ENCODE data around the gene CPED1.
"Not testable (repeated sequence)": the region's sequence is repeated elsewhere in the genome, so short reads cannot be mapped to it uniquely, and the experiment has no call there.

The CPED1 gene

DNA sequence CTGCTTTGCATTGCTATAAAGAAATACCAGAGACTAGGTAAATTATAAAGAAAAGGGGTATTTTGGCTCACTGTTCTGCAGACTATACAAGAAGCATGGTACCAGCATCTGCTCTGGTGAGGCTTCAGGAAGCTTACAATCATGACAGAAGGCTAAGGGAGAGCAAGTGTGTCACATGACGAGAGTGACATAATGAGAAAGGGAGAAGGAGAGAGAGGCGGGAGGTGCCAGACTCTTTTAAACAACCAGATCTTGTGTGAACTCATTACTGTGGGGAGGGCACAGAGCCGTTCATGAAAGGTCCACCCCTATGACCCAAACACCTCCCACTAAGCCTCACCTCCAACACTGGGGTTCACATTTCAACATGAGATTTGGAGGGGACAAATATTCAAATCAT is 281.3 kb downstream of the CPED1 start:
- DNase-seq, result no peak

GRCh38 chr7:121271098-121271497 is 282.6 kb downstream of the CPED1 start:
- no peak for DNase-seq

DNA sequence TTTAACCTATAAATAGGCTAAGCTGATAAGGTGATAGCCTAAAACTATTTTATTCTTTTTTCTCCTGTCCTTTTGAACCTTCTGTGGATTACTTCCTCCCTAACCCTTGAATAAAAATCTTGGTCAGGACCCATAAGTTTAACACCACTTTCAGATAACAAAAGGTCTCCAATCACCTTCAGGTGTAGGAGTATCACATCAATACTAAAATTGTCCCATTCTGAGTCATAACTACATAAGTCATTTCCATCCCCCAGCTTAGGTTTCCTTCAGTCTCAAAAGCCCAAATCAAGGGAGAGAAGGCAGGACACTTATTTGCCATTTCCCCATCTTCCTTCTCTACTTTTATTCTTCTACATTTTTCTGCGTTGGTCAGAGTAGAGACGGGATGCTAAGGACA is 283.4 kb downstream of the CPED1 start:
- no peak for DNase-seq

DNA sequence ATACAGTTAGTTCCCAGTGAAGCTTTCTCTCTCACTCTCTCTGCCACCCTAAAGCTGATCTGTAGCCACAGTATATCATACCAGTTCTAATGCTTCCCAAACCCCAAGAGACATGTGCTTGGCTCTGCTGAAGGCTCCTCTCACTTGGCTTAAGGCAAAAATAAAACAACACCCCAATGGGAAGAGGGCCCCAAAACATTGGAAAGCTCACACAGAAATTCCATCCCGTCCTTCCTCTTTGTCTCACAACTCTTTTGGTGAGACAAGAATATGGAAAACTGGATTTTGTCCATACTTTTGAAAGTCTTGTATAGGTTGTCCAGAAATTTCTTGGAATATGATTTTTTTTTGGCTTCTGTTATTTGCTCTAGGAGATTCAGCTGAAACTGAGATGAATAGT is 284.2 kb downstream of the CPED1 start:
- no peak for DNase-seq

DNA sequence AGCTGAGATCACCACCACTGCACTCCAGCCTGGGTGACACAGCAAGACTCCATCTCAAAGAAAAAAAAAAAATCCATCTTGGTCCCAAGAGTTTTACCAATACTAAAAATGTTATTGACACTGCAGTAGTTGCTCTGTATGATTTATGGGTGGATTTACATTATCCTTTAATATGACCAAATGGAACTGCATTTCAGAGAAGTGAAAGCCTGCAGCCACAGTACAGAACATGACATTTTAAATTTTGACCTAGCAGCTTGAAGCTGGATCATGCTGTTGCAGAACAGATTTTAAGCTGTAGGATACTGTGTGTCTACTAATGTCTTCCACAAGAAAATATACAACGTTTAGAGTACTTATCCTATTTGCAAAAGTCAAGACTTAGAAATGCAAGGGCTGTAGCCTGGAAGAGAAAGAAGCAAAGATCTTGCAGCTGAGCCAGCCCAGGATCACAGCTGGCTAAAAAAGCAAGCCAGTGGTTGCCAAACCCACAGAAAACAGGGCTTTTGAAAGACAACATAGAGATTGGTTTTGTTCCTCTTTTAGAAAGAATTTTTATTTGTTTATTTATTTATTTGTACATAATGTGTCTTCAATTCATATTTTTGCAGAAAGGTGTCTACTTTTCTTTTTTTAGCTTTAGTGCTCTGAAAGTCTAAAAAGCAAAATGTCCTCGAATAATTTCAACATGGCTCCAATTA is 285.1 kb downstream of the CPED1 start:
- DNase-seq, result no peak

DNA sequence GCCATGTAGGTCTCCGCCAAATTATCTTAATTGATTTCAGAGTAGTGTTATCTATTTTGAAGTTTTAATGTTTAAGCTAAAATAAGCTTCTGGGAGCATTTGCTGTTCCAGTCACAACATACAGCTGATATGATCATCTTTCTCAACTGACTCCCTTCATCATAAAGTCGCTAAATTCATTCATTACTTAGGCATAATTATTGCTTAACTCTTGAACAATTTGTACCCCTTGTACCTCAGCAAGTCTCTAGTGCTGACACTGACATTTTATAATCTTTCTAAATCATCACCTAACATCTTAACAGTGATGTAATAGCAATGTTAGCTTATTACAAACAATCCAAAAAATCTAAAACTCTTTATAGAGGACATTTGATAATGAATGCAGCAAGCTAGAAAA is 286.0 kb downstream of the CPED1 start:
- no peak for DNase-seq

- no peak for DNase-seq
Observed at GRCh38 chr7:121275204-121275603, 286.7 kb downstream of the CPED1 start.

DNA sequence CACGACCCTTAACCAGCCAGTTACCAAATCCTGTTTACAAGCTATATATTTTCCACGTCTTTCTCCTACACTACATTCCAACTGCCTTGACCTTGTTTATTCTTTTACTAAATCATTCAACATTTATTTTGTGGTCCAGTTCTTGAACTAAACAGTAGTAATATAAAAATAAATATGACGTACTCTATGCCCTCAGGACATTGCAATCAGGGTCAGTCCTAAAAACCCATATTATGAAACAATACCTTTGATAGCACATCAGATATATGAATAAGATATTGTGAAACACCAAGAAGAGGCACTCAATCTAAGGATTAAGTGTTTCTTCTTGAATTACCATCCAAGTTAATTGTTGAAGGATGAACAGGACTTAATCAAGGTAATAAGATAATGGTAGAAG is 287.8 kb downstream of the CPED1 start:
- DNase-seq, result no peak

DNA sequence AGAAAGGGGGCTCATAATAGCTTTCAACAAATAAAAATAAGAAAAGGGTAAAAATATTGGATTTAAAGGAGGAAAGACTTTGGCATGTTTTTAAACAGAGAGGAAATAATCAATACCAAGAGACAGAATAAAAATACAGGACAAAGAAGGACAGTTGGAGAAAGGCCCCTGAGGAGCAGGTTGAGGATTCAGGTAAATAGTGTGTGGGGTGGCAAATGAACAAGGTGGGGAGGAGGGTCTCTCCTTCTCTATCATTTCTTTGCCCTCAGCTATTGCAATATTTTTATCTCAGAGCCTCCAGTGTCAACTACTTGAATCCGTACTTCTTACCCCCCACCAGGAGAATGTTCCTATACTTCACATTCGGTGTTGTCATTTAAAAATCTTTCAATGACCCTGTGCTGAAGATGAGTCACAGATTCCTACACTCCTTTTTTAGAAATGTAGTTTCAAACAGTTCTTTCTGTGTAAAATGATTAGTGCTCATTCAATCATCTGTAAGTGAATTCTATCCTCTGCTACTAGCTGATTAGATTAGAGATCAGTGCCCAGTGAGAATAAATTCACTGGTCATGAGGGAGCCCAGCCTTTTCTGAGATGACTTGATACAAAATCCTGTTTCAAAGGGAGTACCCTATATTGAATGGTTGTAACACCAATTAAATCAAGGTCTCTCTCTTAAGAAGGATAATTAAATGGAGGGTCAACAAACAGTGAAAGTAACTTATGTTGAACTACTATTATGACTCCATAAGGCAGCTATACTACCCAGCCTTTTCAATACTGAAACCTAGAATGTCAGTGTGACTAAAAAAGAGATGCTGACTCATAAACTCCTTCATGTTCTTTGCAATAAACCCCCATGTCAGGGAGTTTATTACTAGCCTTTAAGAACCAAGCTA is 289.9 kb downstream of the CPED1 start:
- no peak for DNase-seq

DNA sequence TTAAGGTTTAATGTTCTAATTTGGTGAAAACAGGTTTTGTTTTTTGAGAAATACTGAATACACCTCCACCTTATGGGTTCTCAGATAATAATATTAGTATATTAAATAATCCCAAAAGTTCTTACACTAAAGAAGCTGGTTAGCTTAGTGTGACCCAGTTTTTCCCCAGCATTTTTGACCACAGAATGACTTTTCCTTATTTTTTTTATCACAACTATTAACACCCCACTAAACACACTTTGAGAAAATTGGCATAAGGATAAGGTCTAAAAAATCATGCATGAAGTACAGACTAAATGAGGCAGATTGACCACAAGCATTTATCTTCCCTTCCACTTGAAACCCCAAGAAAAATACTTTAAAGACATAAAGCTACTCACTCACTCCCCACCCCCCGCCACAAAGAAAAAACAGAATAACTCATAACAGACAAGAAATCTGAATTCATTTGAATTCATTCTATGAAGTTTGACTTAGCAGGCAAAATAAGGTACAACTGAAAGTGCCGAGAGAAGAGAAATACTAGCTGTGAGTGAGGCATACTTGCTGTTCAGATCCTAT is 290.6 kb downstream of the CPED1 start:
- no peak for DNase-seq

DNA sequence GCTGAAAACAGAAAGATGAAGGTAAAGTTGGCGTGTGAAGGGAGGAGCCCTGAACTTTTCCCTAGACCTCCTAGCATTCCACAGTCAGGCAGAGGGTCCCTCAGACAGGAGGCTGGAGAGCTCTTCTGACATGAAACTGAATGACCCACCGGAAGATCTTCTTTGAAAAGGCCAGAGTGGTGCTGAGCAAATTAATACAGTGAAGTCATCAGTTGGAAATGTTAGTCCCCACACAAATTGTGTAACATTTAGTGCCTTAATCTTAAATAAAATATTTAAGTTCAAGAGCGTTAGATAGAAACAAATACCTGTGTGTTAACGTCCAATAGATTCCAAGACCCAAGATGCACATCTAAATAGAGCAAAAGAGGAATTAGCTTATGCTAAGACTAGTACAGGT is 291.3 kb downstream of the CPED1 start:
- DNase-seq, result no peak

DNA sequence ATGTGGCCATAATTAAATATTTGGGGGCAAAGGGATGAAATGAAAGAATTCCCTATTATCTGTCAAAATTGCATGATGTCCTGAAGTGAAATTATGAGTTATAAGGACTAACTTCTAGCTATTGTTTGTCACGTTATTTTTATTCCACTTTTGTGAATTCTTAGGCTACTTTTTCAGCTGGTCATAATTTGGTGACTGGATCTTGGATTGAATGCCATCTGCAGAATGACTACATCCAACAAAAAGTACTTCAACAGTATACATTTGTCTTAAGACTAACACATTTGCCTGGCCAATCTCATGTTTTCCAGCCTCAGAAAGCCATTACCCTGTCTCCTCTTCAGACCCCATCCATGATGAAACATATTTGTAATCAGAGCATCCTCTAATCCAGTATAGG is 292.1 kb downstream of the CPED1 start:
- no peak for DNase-seq

DNA sequence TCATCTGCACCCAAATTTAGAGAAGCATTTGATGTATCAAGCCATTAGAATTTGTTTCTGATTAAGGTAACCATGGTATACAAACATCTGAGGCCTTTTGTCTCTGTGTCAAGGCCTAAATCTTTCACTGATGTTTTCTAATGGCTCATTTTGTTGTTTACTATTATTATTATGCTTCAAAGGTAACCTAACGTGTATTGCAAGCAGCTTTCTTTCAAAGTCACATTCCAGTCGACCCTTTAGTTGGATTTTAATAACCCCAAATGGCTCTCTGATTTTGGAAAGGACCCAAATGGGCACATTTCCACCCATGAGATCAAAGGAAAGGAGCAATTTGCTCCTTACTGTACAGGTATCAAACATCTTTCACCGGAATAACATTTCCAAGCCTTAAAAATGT is 293.6 kb downstream of the CPED1 start:
- DNase-seq, result no peak

DNA sequence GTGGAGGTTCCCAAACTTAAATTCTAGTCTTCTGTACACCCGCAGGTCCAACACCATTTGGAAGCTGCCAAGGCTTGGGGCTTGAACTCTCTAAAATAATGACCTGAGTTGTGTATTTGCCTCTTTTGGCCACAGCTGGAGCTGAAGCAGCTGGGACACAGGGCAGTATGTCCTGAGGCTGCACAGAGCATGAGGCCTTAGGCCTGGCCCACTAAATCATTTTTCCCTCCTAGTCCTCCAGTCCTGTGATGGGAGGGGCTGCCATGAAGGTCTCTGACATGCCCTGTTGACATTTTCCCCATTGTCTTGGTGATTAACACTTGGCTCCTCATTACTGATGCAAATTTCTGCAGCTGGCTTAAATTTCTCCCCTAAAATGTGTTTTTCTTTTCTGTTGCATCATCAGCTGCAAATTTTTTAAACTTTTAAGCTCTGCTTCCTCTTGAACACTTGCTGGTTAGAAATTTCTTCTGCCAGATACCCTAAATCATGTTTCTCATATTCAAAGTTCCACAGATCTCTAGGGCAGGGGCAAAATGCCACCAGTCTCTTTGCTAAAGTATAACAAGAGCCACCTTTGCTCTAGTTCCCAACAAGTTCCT is 296.7 kb downstream of the CPED1 start:
- no peak for DNase-seq

DNA sequence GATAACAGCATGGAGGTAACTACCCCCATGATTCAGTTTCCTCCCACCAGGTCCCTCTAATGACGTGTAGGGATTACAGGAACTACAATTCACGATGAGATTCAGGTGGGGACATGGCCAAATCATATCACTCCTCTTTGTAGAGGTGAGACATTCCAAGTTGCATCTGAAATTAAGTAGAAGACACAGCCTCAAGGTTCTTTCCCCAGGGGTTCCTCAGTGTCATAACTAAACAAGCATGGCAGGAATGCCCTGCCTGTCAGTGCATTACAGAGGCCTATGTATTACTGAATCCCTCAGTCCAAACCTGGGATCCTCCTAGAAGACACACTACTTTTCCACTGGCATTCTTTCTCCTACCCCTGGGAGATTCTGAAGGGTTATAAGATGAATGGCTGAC is 297.7 kb downstream of the CPED1 start:
- no peak for DNase-seq

DNA sequence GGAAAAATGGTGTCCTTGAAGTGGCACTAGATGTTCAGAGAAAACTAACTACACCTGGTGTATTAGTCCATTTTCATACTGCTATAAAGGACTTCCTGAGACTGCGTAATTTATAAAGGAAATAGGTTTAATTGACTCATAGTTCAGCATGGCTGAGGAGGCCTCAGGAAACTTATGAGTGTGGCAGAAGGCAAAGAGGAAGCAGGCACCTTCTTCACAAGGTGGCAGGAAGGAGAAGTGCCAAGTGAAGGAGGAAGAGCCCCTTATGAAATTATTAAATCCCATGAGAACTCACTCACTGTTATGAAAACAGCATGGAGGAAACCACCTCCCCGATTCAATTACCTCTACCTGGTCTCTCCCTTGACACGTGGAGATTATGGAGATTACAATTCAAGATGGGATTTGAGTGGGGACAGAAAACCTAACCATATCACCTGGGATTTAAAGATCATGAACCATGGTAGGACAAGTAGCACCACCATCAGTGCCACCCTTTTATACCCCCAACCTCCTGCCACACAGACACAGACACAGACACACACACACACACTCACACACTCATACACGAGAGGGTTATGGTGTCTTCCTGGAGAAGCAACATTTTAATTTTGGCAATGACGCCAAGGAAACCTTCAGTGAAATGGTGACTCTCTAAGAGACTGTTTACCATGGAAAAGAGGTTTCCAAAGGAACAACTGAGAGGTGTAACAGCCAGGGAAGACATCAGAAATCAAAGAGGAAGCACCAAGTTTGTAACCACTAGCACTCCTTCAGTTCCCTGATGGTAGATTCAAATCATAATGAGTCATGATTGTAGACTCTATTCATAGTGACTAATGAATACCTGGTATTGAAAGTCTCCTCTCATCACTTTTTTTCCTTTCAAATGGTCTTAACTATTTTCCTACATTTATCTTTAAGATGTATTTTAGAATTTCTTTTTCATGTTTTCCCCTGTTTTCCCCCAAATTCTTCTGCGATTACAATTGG is 298.5 kb downstream of the CPED1 start:
- no peak for DNase-seq

DNA sequence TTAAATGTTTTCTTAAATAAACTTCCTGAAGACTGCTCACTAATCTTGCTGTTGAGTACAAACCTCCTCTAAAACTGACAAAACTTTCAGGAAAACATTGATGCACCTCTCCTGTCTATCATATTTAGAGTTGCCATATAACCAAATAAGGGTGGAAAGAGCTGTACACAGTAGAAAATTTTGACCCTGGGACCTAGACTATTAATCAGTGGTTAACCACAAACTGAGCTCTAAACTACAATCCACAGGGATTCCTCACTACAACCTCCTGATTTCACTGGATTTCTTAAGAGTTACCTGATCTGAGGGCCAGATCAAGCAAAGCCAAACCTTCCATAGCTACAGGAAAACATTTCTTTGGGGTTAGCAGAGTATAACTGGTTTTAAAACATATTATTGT is 300.4 kb downstream of the CPED1 start:
- DNase-seq, result no peak

GRCh38 chr7:121289930-121290329 is 301.4 kb downstream of the CPED1 start:
- not testable (repeated sequence) for DNase-seq

- no peak for DNase-seq
Observed at GRCh38 chr7:121294448-121294992, 306.0 kb downstream of the CPED1 start.

GRCh38 chr7:121297843-121298242 is 309.3 kb downstream of the CPED1 start:
- no peak for DNase-seq

DNA sequence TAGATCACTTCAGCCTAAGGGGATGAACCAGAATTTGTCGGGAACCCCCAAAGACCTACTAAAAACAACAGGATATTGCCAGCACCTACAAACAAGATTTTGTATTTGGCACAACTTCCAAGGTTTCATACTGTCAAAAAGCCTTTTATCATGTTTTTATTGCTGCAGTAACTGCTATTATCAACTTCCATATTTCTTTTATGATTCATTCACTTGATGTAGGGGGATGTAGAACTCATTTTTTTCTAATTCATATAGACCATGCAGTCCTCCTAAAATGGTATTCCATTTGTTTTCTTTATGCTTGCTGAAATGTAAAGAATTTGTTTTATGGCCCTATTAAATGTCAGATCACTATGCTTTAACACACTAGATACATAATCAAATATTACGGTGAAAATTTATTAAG is 310.3 kb downstream of the CPED1 start:
- no peak for DNase-seq

All from CD4-positive, alpha-beta T cell treated with Interleukin-10 for 1 hour (primary cell).